ENCODE measurements around the gene UQCC5.

UQCC5 gene

DNA sequence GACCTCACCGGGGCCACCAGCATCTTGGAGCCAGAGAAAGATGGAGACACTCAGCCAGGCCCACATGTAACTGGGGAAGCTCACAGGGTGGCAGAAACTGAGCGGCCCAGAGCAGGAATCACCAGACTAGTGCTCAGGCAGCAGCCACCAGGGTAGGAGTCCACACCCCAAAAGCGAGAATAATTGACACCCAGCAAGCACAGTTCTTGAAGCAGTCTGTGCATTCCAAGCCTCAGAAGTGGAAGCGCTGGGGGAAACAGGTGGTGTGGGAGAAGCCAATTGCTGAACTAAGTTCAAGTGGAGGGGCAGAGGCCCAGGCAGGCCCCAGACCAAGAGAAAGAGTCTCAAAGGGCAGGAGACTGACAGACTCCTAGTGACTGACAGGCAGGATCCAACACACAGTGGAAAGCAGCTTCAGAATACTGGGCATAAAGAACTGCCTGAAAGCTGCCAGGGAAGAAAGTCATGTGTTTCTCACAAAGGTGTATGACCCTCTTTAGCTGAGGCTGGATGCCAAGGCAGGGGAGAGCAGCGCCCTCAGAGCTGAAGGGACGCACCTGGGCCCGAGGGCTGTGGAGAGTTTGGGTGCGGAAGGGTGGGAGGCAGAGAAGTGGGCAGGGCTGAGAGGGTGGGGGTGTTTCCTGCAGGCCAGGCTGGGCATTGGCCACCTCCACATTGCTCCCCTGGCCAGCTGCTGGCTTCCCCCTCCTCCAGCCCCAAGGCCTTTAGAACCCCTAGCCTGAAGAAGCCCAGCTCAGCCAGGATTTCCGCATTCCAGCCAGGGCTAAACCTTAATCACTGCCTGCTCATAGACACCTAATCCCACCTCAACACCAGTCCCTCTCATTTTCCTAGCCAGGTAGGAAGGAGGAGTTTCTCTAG, 10.5 kb upstream of the UQCC5 start:
- TF ChIP-seq POLR2AphosphoS5 (IDR thresholded peaks at IDR 0.05; ENCODE audit: low read depth, low read length) (no peak), SIN3A (IDR thresholded peaks at IDR 0.05; ENCODE audit: borderline replicate concordance, insufficient read depth, low read length) (no peak), FOXP2 (optimal IDR thresholded peaks at IDR 0.05; ENCODE audit: borderline replicate concordance, extremely low read depth, extremely low read length, insufficient read depth) (no peak), TAF1 (IDR thresholded peaks at IDR 0.05; ENCODE audit: borderline replicate concordance, insufficient read depth, low read length) (no peak)
- TF ChIP-seq, protein P1, sequence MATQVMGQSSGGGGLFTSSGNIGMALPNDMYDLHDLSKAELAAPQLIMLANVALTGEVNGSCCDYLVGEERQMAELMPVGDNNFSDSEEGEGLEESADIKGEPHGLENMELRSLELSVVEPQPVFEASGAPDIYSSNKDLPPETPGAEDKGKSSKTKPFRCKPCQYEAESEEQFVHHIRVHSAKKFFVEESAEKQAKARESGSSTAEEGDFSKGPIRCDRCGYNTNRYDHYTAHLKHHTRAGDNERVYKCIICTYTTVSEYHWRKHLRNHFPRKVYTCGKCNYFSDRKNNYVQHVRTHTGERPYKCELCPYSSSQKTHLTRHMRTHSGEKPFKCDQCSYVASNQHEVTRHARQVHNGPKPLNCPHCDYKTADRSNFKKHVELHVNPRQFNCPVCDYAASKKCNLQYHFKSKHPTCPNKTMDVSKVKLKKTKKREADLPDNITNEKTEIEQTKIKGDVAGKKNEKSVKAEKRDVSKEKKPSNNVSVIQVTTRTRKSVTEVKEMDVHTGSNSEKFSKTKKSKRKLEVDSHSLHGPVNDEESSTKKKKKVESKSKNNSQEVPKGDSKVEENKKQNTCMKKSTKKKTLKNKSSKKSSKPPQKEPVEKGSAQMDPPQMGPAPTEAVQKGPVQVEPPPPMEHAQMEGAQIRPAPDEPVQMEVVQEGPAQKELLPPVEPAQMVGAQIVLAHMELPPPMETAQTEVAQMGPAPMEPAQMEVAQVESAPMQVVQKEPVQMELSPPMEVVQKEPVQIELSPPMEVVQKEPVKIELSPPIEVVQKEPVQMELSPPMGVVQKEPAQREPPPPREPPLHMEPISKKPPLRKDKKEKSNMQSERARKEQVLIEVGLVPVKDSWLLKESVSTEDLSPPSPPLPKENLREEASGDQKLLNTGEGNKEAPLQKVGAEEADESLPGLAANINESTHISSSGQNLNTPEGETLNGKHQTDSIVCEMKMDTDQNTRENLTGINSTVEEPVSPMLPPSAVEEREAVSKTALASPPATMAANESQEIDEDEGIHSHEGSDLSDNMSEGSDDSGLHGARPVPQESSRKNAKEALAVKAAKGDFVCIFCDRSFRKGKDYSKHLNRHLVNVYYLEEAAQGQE (IDR thresholded peaks at IDR 0.05; ENCODE audit: insufficient read depth in 1 of 2, low read depth in 2 of 2, low read length in 2 of 2): no peak

DNA sequence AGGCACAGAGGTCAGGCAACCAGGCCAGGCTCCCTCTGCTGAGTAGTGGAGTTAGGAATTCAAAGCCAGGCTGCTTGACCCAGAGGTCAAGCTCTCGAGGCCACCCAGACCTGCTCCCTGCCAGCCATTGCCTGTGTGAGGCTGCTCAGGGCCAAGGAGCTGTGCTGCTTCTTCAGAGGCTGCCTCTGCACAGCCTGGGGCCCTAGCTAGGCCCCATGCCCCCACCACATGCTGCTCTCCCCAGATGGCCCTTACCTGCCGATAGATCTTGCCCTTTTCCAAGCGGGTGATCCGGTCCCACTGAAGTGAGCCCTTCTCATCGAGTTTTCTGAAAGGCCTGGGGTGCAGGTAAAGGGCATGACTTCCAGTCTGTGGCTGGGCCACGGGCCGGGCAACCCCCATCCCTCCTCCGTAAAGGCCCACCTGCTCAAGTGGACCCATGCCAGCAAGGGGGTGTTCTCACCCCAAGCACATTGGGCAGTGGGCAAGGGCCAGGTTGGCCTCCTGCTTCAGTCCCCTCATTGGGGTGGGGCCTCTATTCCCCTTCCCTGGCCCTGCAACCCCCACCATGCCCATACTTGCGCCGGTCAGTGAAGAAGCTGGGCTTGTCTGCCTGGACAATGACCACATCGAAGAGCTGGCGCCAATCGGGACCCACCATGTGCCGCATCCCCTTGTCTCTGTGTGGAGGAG, 9.2 kb upstream of the UQCC5 start:
- TF ChIP-seq TAF1 (IDR thresholded peaks at IDR 0.05; ENCODE audit: borderline replicate concordance, insufficient read depth, low read length): no peak
- TF ChIP-seq FOXP2 (optimal IDR thresholded peaks at IDR 0.05; ENCODE audit: borderline replicate concordance, extremely low read depth, extremely low read length, insufficient read depth): no peak
- TF ChIP-seq, protein P1 (IDR thresholded peaks at IDR 0.05; ENCODE audit: insufficient read depth in 1 of 2, low read depth in 2 of 2, low read length in 2 of 2): no peak
- TF ChIP-seq SIN3A (IDR thresholded peaks at IDR 0.05; ENCODE audit: borderline replicate concordance, insufficient read depth, low read length): no peak
- TF ChIP-seq POLR2AphosphoS5 (IDR thresholded peaks at IDR 0.05; ENCODE audit: low read depth, low read length): no peak

DNA sequence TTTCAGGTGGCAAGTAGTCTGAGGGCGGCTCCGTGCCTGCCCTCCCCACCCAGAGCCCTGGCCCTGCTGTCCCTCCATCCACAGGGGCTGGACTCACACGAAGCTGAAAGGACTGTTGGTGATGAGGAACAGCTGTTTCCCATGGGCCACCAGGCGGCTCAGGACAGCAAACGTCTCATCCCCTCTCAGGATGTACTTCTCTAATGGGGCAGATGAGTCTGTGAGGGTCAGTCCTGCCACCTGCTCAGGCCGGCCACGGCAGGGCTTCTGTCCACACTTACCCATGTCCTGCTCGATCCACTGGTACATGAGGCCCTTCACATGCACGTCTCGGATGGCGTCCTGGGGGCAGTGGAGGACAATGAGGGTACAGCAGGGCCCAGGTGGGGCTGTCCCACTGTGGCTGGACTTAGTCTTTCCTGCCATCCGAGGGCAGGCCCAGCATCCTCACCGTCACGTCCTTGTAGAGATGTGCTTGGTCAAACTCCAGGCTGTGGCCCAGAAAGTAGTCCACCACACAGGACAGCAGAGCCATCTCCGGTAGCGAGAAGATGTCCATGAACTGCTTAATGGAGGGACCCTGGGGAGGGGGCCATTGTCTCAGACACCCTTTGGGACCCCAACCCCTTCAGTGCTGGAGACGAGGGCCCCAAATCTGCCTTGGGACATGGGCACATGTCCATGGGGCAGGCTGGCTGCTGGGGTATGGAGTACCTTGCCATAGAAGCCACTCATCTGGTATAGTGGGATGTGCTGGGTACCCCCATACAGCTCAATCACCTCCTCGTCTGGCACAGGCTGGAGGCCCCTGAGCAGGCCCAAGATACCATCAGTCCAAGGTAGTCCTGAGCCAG, 8.4 kb upstream of the UQCC5 start:
- TF ChIP-seq POLR2AphosphoS5 (IDR thresholded peaks at IDR 0.05; ENCODE audit: low read depth, low read length) (no peak), TAF1 (IDR thresholded peaks at IDR 0.05; ENCODE audit: borderline replicate concordance, insufficient read depth, low read length) (no peak), FOXP2 (optimal IDR thresholded peaks at IDR 0.05; ENCODE audit: borderline replicate concordance, extremely low read depth, extremely low read length, insufficient read depth) (no peak), SIN3A (IDR thresholded peaks at IDR 0.05; ENCODE audit: borderline replicate concordance, insufficient read depth, low read length) (no peak)
- TF ChIP-seq, protein P1 (IDR thresholded peaks at IDR 0.05; ENCODE audit: insufficient read depth in 1 of 2, low read depth in 2 of 2, low read length in 2 of 2): no peak

DNA sequence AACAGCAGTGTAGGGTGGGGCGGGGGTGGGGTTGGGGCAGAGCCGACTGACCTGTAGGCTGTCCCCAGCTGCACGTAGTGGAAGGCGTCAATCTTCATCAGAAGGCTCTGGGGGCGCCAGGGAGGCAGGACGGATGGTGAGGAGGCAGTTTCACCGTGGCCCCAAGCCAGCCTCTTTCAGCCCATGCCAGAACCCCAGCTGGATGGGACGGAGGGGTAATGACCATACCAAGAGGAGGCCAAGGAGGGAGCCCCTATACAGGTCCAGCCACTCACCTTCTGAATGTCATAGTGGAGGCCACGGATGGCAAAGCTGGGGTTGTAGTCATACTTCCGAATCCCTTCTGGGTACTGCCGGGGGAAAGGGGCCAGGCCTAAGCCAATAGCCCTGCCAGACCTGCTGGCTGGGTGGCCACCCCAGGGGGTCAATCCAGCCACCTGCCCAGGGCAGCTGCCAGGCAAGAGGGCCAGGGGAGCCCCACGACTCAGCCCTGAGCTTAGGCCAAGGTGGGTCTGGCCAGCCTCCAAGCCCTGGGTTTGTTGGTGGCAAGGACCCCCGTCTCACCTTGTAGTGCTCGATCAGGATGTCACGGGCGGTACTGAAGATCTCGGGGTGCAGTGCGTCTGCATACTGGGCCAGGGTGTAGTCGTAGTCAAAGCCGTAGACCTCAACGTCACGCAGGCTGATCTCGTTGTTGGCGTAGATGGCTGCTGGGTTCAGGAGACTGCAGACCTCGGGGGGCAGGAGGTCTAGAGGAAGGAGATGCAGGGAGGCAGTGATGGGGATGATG, 7.6 kb upstream of the UQCC5 start:
- TF ChIP-seq FOXP2 (optimal IDR thresholded peaks at IDR 0.05; ENCODE audit: borderline replicate concordance, extremely low read depth, extremely low read length, insufficient read depth) (no peak), TAF1 (IDR thresholded peaks at IDR 0.05; ENCODE audit: borderline replicate concordance, insufficient read depth, low read length) (no peak)
